ENCODE results near the gene NHERF2. TPM values are rescaled to one million over a fixed set of nuclear protein-coding genes. Genes with fewer than 3 reads are reported as not detected.
A peak's percentile ranks its signal among the peaks of the same experiment; 100 is the strongest.

Gene NHERF2
- total RNA-seq, 1 donor from 2014 or later, result 23.4 TPM

DNA sequence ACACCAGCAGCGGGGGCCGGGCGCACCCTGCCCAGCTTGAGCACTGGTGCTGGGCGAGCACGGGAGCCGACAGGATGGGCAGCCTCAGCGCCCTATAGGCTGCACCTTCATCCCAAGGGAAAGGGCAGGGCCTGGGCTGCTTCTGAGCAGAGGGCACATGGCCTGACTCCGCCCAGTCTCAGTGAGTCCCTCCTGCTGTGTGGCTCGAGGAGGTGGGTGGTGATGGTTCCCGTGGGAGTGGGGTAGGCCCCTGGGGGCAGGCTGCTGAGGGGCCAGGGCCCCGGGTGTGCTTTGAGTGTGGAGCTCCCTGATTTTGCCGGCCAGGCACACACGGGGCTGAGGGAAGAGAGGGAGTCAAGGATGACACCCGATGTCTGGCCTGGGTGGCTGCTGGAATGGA is 59.0 kb downstream of the NHERF2 start:
- no peaks in the 10 kb centered on the region for H3K4me1 Mint-ChIP-seq (ENCODE audit: unreplicated experiment)
- TF ChIP-seq CTCF (conservative IDR thresholded peaks at IDR 0.05), result no peak
- no peak for DNase-seq (ENCODE audit: extremely low spot score, unreplicated experiment)

GRCh38 chr16:2086106-2086742 is 59.5 kb downstream of the NHERF2 start:
- Mint-ChIP-seq H3K4me3 (no peak overlapping the region), H3K9me3 (no peaks in the 10 kb centered on the region), H3K4me1 (ENCODE audit: unreplicated experiment) (no peaks in the 10 kb centered on the region), H3K27ac (no peak overlapping the region), H3K27me3 (no peaks in the 10 kb centered on the region), H3K36me3 (no peaks in the 10 kb centered on the region)
- no peak for TF ChIP-seq CTCF (conservative IDR thresholded peaks at IDR 0.05)
- DNase-seq (ENCODE audit: extremely low spot score, unreplicated experiment), result no peak

More for the DNA sequence above, 59.0 kb downstream of the NHERF2 start:
- H3K4me3 Mint-ChIP-seq, result no peak overlapping the region
- H3K27me3 Mint-ChIP-seq, result no peaks in the 10 kb centered on the region
- no peaks in the 10 kb centered on the region for H3K36me3 Mint-ChIP-seq
- no peaks in the 10 kb centered on the region for H3K9me3 Mint-ChIP-seq
- H3K27ac Mint-ChIP-seq, result no peak overlapping the region

- H3K4me1 Mint-ChIP-seq (ENCODE audit: unreplicated experiment), result no peaks in the 10 kb centered on the region
- TF ChIP-seq CTCF (conservative IDR thresholded peaks at IDR 0.05), result no peak
- no peaks in the 10 kb centered on the region for H3K36me3 Mint-ChIP-seq
- H3K9me3 Mint-ChIP-seq, result no peaks in the 10 kb centered on the region
- no peak overlapping the region for H3K27ac Mint-ChIP-seq
- H3K4me3 Mint-ChIP-seq, result no peak overlapping the region
- no peak for DNase-seq (ENCODE audit: extremely low spot score, unreplicated experiment)
- no peaks in the 10 kb centered on the region for H3K27me3 Mint-ChIP-seq
Observed at GRCh38 chr16:2086812-2087747, 60.4 kb downstream of the NHERF2 start.

GRCh38 chr16:2087748-2088631 is 61.3 kb downstream of the NHERF2 start:
- no peak for TF ChIP-seq CTCF (conservative IDR thresholded peaks at IDR 0.05)
- Mint-ChIP-seq H3K4me1 (ENCODE audit: unreplicated experiment) (no peaks in the 10 kb centered on the region), H3K27me3 (no peaks in the 10 kb centered on the region), H3K4me3 (no peak overlapping the region), H3K27ac (peak overlapping the region; percentile 59), H3K9me3 (no peaks in the 10 kb centered on the region), H3K36me3 (no peaks in the 10 kb centered on the region)
- DNase-seq (ENCODE audit: extremely low spot score, unreplicated experiment), result no peak

Other genes with a start within 250 kb of the NHERF2 start
- 51.2 and 71.3 TPM in 2 replicates for gene SPSB3, start 244.3 kb upstream of the NHERF2 start, total RNA-seq (ENCODE audit: low replicate concordance)
- 54.5 and 66.6 TPM in 2 replicates for gene NUBP2, start 243.9 kb upstream of the NHERF2 start, total RNA-seq (ENCODE audit: low replicate concordance)
- 0.17 and 0.59 TPM in 2 replicates for gene IGFALS, start 233.2 kb upstream of the NHERF2 start, total RNA-seq (ENCODE audit: low replicate concordance)
- gene HAGH, start 200.1 kb upstream of the NHERF2 start, total RNA-seq (ENCODE audit: low replicate concordance), result 32.0 and 36.7 TPM in 2 replicates
- gene FAHD1, start 199.7 kb upstream of the NHERF2 start, total RNA-seq (ENCODE audit: low replicate concordance), result 33.2 and 41.1 TPM in 2 replicates
- not detected in 2 replicates for gene MEIOB, start 154.7 kb upstream of the NHERF2 start, total RNA-seq (ENCODE audit: low replicate concordance)
- 1.3 and 5.6 TPM in 2 replicates for gene HS3ST6, start 108.5 kb upstream of the NHERF2 start, total RNA-seq (ENCODE audit: low replicate concordance)
- 34.8 and 37.7 TPM in 2 replicates for gene MSRB1, start 83.7 kb upstream of the NHERF2 start, total RNA-seq (ENCODE audit: low replicate concordance)
- gene RPL3L, start 72.2 kb upstream of the NHERF2 start, total RNA-seq (ENCODE audit: low replicate concordance), result not detected in 2 replicates
- gene NDUFB10, start 67.4 kb upstream of the NHERF2 start, total RNA-seq (ENCODE audit: low replicate concordance), result 122 and 130 TPM in 2 replicates
- gene RPS2, start 62.1 kb upstream of the NHERF2 start, total RNA-seq (ENCODE audit: low replicate concordance), result 3,017 and 3,035 TPM in 2 replicates
- not detected in 2 replicates for gene RNF151, start 60.0 kb upstream of the NHERF2 start, total RNA-seq (ENCODE audit: low replicate concordance)
- 37.0 and 40.0 TPM in 2 replicates for gene TBL3, start 54.8 kb upstream of the NHERF2 start, total RNA-seq (ENCODE audit: low replicate concordance)
- 0.63 and 2.0 TPM in 2 replicates for gene NOXO1, start 45.4 kb upstream of the NHERF2 start, total RNA-seq (ENCODE audit: low replicate concordance)
- 25.3 and 31.6 TPM in 2 replicates for gene GFER, start 42.7 kb upstream of the NHERF2 start, total RNA-seq (ENCODE audit: low replicate concordance)
- gene SYNGR3, start 36.9 kb upstream of the NHERF2 start, total RNA-seq (ENCODE audit: low replicate concordance), result 2.4 and 2.5 TPM in 2 replicates
- gene ZNF598, start 17.1 kb upstream of the NHERF2 start, total RNA-seq (ENCODE audit: low replicate concordance), result 43.9 and 46.1 TPM in 2 replicates
- gene NPW, start 7.1 kb upstream of the NHERF2 start, total RNA-seq (ENCODE audit: low replicate concordance), result 3.9 and 4.7 TPM in 2 replicates
- 18.1 and 37.6 TPM in 2 replicates for gene NTHL1, start 20.9 kb downstream of the NHERF2 start, total RNA-seq (ENCODE audit: low replicate concordance)
- gene TSC2, start 21.1 kb downstream of the NHERF2 start, total RNA-seq (ENCODE audit: low replicate concordance), result 131 and 208 TPM in 2 replicates
- 76.2 and 131 TPM in 2 replicates for gene PKD1, start 109.0 kb downstream of the NHERF2 start, total RNA-seq (ENCODE audit: low replicate concordance)
- gene RAB26, start 121.7 kb downstream of the NHERF2 start, total RNA-seq (ENCODE audit: low replicate concordance), result 7.4 and 9.9 TPM in 2 replicates
- 71.0 and 81.6 TPM in 2 replicates for gene TRAF7, start 128.9 kb downstream of the NHERF2 start, total RNA-seq (ENCODE audit: low replicate concordance)
- 2.7 and 6.3 TPM in 2 replicates for gene CASKIN1, start 169.7 kb downstream of the NHERF2 start, total RNA-seq (ENCODE audit: low replicate concordance)
- gene MLST8, start 178.6 kb downstream of the NHERF2 start, total RNA-seq (ENCODE audit: low replicate concordance), result 44.9 and 56.8 TPM in 2 replicates
- 8.7 and 16.6 TPM in 2 replicates for gene BRICD5, start 184.0 kb downstream of the NHERF2 start, total RNA-seq (ENCODE audit: low replicate concordance)
- gene PGP, start 187.9 kb downstream of the NHERF2 start, total RNA-seq (ENCODE audit: low replicate concordance), result 16.2 and 25.5 TPM in 2 replicates
- gene E4F1, start 196.7 kb downstream of the NHERF2 start, total RNA-seq (ENCODE audit: low replicate concordance), result 24.9 and 30.4 TPM in 2 replicates
- gene DNASE1L2, start 209.5 kb downstream of the NHERF2 start, total RNA-seq (ENCODE audit: low replicate concordance), result 0.57 and 2.6 TPM in 2 replicates
- 72.7 and 89.7 TPM in 2 replicates for gene ECI1, start 224.7 kb downstream of the NHERF2 start, total RNA-seq (ENCODE audit: low replicate concordance)
- gene RNPS1, start 241.2 kb downstream of the NHERF2 start, total RNA-seq (ENCODE audit: low replicate concordance), result 180 and 241 TPM in 2 replicates